Sigmoid colon (tissue), 4 donors: ENCODE measurements around the gene SEC16A.

ENCODE experiments used
- POLR2A ChIP-seq, 2 donors: fragments of 450-650 bp; IDR thresholded peaks; one replicate each; pipeline ENCODE4 v1.6.1; 2016; ENCODE audit warnings: antibody characterized with exemption in 2 of 2, mild to moderate bottlenecking in 2 of 2, moderate library complexity in 2 of 2
- POLR2AphosphoS5 ChIP-seq, 4 donors: sonication (generic); formaldehyde crosslinking; IDR thresholded peaks; one replicate each; pipeline ENCODE4 v1.6.1; 2017; ENCODE audit warnings: antibody characterized with exemption in 4 of 4
- TF ChIP-seq, protein P1 (sequence below), 4 experiments: fragments of 450-650 bp in 3 of 4; fragments of 200-600 bp in 1 of 4; IDR thresholded peaks; one replicate each; pipeline ENCODE4 v1.5.1; 2016 to 2019; ENCODE audit warnings: antibody characterized with exemption in 4 of 4, mild to moderate bottlenecking in 3 of 4, moderate library complexity in 2 of 4

DNA sequence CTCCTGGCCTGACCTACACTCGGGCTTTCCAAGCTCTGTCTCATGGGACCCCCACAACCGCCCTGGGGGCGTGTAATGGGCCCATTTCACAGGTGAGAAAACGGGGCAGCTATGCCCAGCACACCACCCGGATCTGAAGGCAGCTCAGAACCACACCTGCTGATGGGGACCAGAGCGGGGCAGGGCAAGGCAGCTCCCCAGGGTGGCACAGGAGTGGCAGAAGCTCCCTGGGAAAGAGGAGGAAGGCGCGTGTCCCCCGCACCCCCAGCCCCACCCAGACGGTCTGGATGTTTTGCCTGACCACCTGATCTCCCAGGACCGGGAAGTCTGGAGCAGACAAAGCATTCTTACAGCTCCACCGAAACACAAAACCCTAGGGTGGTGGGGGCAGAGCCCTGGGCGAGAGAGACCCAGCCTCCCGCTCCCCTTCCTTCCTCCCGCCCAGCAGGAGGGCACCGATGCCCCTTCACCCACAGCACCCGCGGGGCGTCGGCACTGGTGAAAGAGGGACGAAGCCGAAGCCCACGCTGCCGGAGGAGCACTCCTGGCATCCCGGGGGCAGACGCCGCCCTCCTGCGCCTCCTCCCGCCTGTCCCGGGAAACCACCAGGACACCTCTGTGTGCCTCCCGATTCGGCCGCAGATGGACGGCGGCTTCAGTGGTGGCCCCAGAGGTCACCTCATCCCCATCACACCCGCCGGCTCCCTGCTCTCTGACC, 48.5 kb upstream of the SEC16A start:
- TF ChIP-seq, protein P1, sequence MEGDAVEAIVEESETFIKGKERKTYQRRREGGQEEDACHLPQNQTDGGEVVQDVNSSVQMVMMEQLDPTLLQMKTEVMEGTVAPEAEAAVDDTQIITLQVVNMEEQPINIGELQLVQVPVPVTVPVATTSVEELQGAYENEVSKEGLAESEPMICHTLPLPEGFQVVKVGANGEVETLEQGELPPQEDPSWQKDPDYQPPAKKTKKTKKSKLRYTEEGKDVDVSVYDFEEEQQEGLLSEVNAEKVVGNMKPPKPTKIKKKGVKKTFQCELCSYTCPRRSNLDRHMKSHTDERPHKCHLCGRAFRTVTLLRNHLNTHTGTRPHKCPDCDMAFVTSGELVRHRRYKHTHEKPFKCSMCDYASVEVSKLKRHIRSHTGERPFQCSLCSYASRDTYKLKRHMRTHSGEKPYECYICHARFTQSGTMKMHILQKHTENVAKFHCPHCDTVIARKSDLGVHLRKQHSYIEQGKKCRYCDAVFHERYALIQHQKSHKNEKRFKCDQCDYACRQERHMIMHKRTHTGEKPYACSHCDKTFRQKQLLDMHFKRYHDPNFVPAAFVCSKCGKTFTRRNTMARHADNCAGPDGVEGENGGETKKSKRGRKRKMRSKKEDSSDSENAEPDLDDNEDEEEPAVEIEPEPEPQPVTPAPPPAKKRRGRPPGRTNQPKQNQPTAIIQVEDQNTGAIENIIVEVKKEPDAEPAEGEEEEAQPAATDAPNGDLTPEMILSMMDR (IDR thresholded peaks at IDR 0.05), result no peak
- no peak for TF ChIP-seq POLR2A (IDR thresholded peaks at IDR 0.05)
- TF ChIP-seq POLR2AphosphoS5 (IDR thresholded peaks at IDR 0.05), result no peak
